DND-41 (cell line): Measurements from ENCODE around the gene WNT10A.

Experiments
- CTCF ChIP-seq: IDR thresholded peaks from 2 replicates; pipeline ENCODE4 v1.5.1; 2012; ENCODE audit warnings: borderline replicate concordance, low read length, moderate library complexity, mild to moderate bottlenecking; ENCODE audit not compliant: poor library complexity, severe bottlenecking; ENCODE audit errors: extremely low read depth
- EZH2 ChIP-seq: IDR thresholded peaks from 3 replicates; pipeline ENCODE4 v1.6.1; 2012; ENCODE audit warnings: borderline replicate concordance, low read depth, mild to moderate bottlenecking, moderate library complexity, low read length, inconsistent platforms; ENCODE audit not compliant: severe bottlenecking

- TF ChIP-seq CTCF (no peak), EZH2 (no peak)
These were observed 14.2 kb downstream of the WNT10A start for GRCh38 chr2:218894880-218895157.
